Prostate gland (tissue), 2 donors: ENCODE results near the gene HYOU1. TPM values are rescaled to one million over a fixed set of nuclear protein-coding genes. Genes with fewer than 3 reads are reported as not detected.

Experiments
- DNase-seq: peaks from one replicate; pipeline ENCODE4 v3.0.0-alpha.2; 2019; ENCODE audit warnings: low spot score
- H3K27ac ChIP-seq, 2 donors: fragments of 200-600 bp; sonication (generic); 2 replicates each; pipeline ENCODE4 v1.5.1; 2017 to 2019
- H3K27me3 ChIP-seq: fragments of 200-600 bp; sonication (generic); replicated peaks from 2 replicates; pipeline ENCODE4 v1.5.1; 2019; ENCODE audit not compliant: insufficient read depth
- H3K36me3 ChIP-seq, 2 donors: fragments of 200-600 bp; sonication (generic); 1 replicate in 1 of 2; 2 replicates in 1 of 2; pipeline versions ENCODE4 v1.5.1 to v1.8.1; 2017 to 2019
- H3K4me1 ChIP-seq: fragments of 200-600 bp; sonication (generic); replicated peaks from 2 replicates; pipeline ENCODE4 v1.5.1; 2019
- H3K4me3 ChIP-seq, 2 donors: fragments of 200-600 bp; sonication (generic); 2 replicates each; pipeline ENCODE4 v1.5.1; 2017 to 2019
- H3K9me3 ChIP-seq: fragments of 200-600 bp; sonication (generic); 2 replicates; pipeline ENCODE4 v1.5.1; 2017
- POLR2A ChIP-seq: fragments of 450-650 bp; IDR thresholded peaks from one replicate; pipeline ENCODE4 v1.6.1; 2016; ENCODE audit warnings: antibody characterized with exemption, mild to moderate bottlenecking
- POLR2AphosphoS5 ChIP-seq: sonication (generic); formaldehyde crosslinking; IDR thresholded peaks from one replicate; pipeline ENCODE4 v1.6.1; 2017; ENCODE audit warnings: antibody characterized with exemption
- WGBS: methylation state at CpG from one replicate; pipeline ENCODE4 v1.1.5; 2018; 5-methylcytosine and 5-hydroxymethylcytosine counted together
- intact Hi-C: fragments of 100-400 bp; cut with DNase I; formaldehyde crosslinking; loops from one replicate; pipeline ENCODE4 v1.14.2; 2022
- total RNA-seq, 2 donors: library from RNA; depleted of rRNA; stranded (reverse); fragments of >200 nt; gene quantifications; one replicate each; pipeline ENCODE4 v1.1.0, GENCODE V29; 2016
- TF ChIP-seq, protein P1 (sequence below), 4 experiments: fragments of 200-600 bp in 2 of 4; fragments of 450-650 bp in 2 of 4; sonication (generic) in 2 of 4; IDR thresholded peaks; 1 replicate in 3 of 4; 2 replicates in 1 of 4; pipeline ENCODE4 v1.5.1; 2016 to 2019; ENCODE audit warnings: antibody characterized with exemption in 4 of 4, mild to moderate bottlenecking in 2 of 4, moderate library complexity in 2 of 4

Gene HYOU1
- total RNA-seq, 2 donors from 2014 or later: 115 to 149 TPM

- H3K9me3 ChIP-seq: no peaks in the 10 kb centered on the region
- H3K27ac ChIP-seq: peak overlapping the region; percentile 87 to 91
- WGBS: 2% methylated on average over 29 of the region's 29 CpGs
- intact Hi-C loops: loop anchor here (5.0 kb wide), 1 partner anchor 221 kb away; no protein-coding TSS in a partner anchor
- H3K27me3 ChIP-seq: no peaks in the 10 kb centered on the region
- peaks cover 0 to 7% of the 10 kb centered on the region in 2 donors for H3K36me3 ChIP-seq
- no peaks in the 10 kb centered on the region for H3K4me1 ChIP-seq
- DNase-seq: no peak
- TF ChIP-seq, protein P1, sequence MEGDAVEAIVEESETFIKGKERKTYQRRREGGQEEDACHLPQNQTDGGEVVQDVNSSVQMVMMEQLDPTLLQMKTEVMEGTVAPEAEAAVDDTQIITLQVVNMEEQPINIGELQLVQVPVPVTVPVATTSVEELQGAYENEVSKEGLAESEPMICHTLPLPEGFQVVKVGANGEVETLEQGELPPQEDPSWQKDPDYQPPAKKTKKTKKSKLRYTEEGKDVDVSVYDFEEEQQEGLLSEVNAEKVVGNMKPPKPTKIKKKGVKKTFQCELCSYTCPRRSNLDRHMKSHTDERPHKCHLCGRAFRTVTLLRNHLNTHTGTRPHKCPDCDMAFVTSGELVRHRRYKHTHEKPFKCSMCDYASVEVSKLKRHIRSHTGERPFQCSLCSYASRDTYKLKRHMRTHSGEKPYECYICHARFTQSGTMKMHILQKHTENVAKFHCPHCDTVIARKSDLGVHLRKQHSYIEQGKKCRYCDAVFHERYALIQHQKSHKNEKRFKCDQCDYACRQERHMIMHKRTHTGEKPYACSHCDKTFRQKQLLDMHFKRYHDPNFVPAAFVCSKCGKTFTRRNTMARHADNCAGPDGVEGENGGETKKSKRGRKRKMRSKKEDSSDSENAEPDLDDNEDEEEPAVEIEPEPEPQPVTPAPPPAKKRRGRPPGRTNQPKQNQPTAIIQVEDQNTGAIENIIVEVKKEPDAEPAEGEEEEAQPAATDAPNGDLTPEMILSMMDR (IDR thresholded peaks at IDR 0.05): peak in 1 of 4 experiments; percentile 5
- TF ChIP-seq POLR2AphosphoS5 (no peak), POLR2A (no peak)
- peak overlapping the region; percentile 54 to 72 for H3K4me3 ChIP-seq
Observed at GRCh38 chr11:119100994-119101758, 44.2 kb upstream of the HYOU1 start.

DNA sequence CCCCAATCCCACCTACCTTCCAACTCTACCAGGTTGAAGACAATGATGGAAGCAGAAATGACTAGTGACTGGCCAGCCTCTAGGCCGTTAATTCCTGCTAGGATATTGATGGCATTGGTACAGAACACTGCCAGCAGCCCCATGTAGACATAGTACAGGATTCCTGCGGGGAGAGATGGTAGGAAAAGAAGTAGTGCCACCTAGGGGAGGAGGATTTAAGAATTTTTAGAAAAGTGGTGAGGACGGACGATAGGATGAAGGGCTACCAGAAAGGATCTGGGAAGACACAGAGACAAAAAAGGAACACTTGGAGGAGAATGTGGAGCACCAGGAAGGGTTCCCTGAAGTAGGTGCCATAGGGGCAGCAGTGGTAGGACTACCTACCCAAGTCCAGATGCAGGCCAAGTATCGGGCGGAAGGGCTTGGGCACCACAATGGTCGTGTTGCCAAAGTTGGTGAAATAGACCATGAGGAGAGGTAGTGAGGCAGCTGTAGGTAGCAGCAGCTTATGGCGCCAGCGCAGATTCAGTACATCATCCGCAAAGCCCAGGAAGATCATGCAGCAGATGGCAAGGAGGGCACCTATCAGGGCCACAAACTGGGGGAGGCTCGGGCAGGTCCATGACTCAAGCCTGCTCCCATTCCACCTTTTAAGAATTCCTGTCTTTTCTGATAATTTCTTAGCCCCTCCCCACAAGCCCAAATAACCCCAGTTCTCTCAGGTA lies 43.4 kb upstream of the HYOU1 start:
- intact Hi-C loops: loop anchor here (5.0 kb wide), 1 partner anchor 222 kb away; no protein-coding TSS in a partner anchor
- DNase-seq: no peak
- Histone ChIP-seq H3K4me1 (no peaks in the 10 kb centered on the region), H3K27me3 (no peaks in the 10 kb centered on the region), H3K27ac (no peak overlapping the region), H3K36me3 (peaks cover 0 to 7% of the 10 kb centered on the region in 2 donors), H3K9me3 (no peaks in the 10 kb centered on the region), H3K4me3 (peak overlapping the region in 1 of 2 donors; percentile 72)
- TF ChIP-seq POLR2AphosphoS5 (peak; percentile 12), POLR2A (no peak)
- TF ChIP-seq, protein P1 (IDR thresholded peaks at IDR 0.05): peak in 2 of 4 experiments; percentile 12 to 31
- WGBS: 45% methylated on average over 11 of the region's 11 CpGs

DNA sequence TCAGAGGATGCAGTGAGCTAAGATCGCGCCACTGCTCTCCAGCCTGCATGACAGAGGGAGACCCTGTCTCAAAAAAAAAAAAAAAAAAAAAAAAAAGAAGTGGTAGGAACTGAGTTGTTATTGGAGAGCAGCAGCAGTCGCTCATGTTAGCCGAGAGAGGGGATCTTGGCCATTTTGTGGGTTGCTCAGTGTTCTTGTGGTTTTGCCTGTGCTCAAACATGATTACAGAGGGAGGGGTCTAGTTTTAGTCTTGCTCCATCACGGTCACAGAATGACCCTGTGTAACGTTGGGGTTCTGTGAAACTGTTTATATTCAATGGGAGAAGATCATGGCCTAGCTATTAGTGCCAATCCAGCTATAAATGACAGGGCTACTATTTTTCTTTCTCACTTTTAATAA lies 42.7 kb upstream of the HYOU1 start:
- H3K9me3 ChIP-seq: no peaks in the 10 kb centered on the region
- intact Hi-C loops: loop anchor here (5.0 kb wide), 1 partner anchor 223 kb away; no protein-coding TSS in a partner anchor
- TF ChIP-seq POLR2AphosphoS5: no peak
- TF ChIP-seq, protein P1 (IDR thresholded peaks at IDR 0.05): no peak
- TF ChIP-seq POLR2A: no peak
- no peak for DNase-seq
- WGBS: 78% methylated on average over 6 of the region's 6 CpGs
- H3K4me3 ChIP-seq: no peak overlapping the region
- H3K36me3 ChIP-seq: peaks cover 0 to 7% of the 10 kb centered on the region in 2 donors
- no peak overlapping the region for H3K27ac ChIP-seq
- no peaks in the 10 kb centered on the region for H3K27me3 ChIP-seq
- no peaks in the 10 kb centered on the region for H3K4me1 ChIP-seq

- Histone ChIP-seq H3K9me3 (no peaks in the 10 kb centered on the region), H3K4me3 (peak overlapping the region; percentile 67 to 72), H3K4me1 (peaks cover 10% of the 10 kb centered on the region), H3K27ac (peak overlapping the region; percentile 93 to 94), H3K36me3 (peaks cover 0 to 7% of the 10 kb centered on the region in 2 donors), H3K27me3 (no peaks in the 10 kb centered on the region)
- under 1% methylated on average over 56 of the region's 79 CpGs for WGBS
- TF ChIP-seq, protein P1 (IDR thresholded peaks at IDR 0.05): peak in 2 of 4 experiments; percentile 5 to 29
- peak; percentile 98 for TF ChIP-seq POLR2AphosphoS5
- TF ChIP-seq POLR2A: peak; percentile 97
- intact Hi-C loops: no loop called here
- peak; percentile 100 for DNase-seq
Observed at GRCh38 chr11:119095066-119095880, 38.3 kb upstream of the HYOU1 start.
